DND-41 (cell line): ENCODE measurements around the gene MACROD2.

Source experiments
- CTCF ChIP-seq: IDR thresholded peaks from 2 replicates; pipeline ENCODE4 v1.5.1; 2012; ENCODE audit warnings: borderline replicate concordance, low read length, moderate library complexity, mild to moderate bottlenecking; ENCODE audit not compliant: poor library complexity, severe bottlenecking; ENCODE audit errors: extremely low read depth
- EZH2 ChIP-seq: IDR thresholded peaks from 3 replicates; pipeline ENCODE4 v1.6.1; 2012; ENCODE audit warnings: borderline replicate concordance, low read depth, mild to moderate bottlenecking, moderate library complexity, low read length, inconsistent platforms; ENCODE audit not compliant: severe bottlenecking

GRCh38 chr20:14512839-14513238 is 517.5 kb downstream of the MACROD2 start:
- TF ChIP-seq CTCF, result no peak
- TF ChIP-seq EZH2, result no peak
